Measurements from ENCODE around the gene KIAA1549. TPM values are rescaled to one million over a fixed set of nuclear protein-coding genes. Genes with fewer than 3 reads are reported as not detected.
A peak's percentile ranks its signal among the peaks of the same experiment; 100 is the strongest.

KIAA1549 gene
- total and polyA plus RNA-seq, 9 of the 15 experiments (the other 6 are each of a cell fraction or from before 2014, with no cell fraction given): 0.01 to 0.29 (median 0.07) TPM

DNA sequence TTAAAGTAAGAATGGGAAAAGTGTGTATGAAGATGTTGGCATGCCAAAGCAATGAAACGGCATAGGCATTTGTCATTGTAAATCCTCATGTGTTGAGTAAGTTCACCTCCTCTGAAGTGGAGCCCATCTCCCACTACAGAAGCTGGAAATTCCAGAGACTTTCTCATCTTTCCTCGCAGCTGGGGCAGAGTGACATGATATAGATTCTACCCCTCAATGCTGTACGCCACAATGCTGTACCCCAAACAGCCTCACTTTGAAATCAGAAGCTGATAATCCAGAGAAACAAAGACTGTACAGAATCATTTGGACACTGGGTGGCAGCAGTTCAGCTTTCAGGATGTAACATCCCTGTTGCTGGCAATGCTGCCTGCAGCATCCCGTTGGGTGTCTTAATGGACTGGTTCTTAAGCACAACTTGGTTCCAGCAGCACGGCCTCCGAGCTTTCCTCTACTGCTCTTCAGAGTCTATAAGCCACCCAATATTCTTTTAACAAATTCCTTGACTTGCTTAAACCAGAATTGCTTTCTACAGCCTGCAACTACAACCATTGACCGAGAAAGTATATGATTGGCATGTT is 35.8 kb upstream of the KIAA1549 start (continued):
- no peak for TF ChIP-seq SRSF3 (IDR thresholded peaks at IDR 0.05; ENCODE audit: insufficient read depth, low read length)
- 0 out of 2 replicates have a peak, but pooled peaks have one; percentile 58 for TF ChIP-seq ZNF197 (CRISPR knock-in tag; IDR thresholded peaks at IDR 0.05; ENCODE audit: low read depth)
- TF ChIP-seq, protein P1, sequence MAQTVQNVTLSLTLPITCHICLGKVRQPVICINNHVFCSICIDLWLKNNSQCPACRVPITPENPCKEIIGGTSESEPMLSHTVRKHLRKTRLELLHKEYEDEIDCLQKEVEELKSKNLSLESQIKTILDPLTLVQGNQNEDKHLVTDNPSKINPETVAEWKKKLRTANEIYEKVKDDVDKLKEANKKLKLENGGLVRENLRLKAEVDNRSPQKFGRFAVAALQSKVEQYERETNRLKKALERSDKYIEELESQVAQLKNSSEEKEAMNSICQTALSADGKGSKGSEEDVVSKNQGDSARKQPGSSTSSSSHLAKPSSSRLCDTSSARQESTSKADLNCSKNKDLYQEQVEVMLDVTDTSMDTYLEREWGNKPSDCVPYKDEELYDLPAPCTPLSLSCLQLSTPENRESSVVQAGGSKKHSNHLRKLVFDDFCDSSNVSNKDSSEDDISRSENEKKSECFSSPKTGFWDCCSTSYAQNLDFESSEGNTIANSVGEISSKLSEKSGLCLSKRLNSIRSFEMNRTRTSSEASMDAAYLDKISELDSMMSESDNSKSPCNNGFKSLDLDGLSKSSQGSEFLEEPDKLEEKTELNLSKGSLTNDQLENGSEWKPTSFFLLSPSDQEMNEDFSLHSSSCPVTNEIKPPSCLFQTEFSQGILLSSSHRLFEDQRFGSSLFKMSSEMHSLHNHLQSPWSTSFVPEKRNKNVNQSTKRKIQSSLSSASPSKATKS (CRISPR knock-in tag; IDR thresholded peaks at IDR 0.05): no peak
- TF ChIP-seq POLR3A (IDR thresholded peaks at IDR 0.05; ENCODE audit: borderline replicate concordance, extremely low read depth, insufficient read depth, insufficient read length): no peak
- TF ChIP-seq ZZZ3 (IDR thresholded peaks at IDR 0.05): no peak
- TF ChIP-seq, protein P2, sequence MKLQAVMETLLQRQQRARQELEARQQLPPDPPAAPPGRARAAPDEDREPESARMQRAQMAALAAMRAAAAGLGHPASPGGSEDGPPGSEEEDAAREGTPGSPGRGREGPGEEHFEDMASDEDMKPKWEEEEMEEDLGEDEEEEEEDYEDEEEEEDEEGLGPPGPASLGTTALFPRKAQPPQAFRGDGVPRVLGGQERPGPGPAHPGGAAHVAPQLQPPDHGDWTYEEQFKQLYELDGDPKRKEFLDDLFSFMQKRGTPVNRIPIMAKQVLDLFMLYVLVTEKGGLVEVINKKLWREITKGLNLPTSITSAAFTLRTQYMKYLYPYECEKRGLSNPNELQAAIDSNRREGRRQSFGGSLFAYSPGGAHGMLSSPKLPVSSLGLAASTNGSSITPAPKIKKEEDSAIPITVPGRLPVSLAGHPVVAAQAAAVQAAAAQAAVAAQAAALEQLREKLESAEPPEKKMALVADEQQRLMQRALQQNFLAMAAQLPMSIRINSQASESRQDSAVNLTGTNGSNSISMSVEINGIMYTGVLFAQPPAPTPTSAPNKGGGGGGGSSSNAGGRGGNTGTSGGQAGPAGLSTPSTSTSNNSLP (IDR thresholded peaks at IDR 0.05; ENCODE audit: borderline replicate concordance, low read depth, low read length): no peak
- TF ChIP-seq RB1 (IDR thresholded peaks at IDR 0.05; ENCODE audit: low read depth): peak; percentile 62; the same call in 1 of the 2 replicates
- TF ChIP-seq ZFP30 (CRISPR knock-in tag; IDR thresholded peaks at IDR 0.05; ENCODE audit: borderline replicate concordance): no peak
- TF ChIP-seq, protein P3, sequence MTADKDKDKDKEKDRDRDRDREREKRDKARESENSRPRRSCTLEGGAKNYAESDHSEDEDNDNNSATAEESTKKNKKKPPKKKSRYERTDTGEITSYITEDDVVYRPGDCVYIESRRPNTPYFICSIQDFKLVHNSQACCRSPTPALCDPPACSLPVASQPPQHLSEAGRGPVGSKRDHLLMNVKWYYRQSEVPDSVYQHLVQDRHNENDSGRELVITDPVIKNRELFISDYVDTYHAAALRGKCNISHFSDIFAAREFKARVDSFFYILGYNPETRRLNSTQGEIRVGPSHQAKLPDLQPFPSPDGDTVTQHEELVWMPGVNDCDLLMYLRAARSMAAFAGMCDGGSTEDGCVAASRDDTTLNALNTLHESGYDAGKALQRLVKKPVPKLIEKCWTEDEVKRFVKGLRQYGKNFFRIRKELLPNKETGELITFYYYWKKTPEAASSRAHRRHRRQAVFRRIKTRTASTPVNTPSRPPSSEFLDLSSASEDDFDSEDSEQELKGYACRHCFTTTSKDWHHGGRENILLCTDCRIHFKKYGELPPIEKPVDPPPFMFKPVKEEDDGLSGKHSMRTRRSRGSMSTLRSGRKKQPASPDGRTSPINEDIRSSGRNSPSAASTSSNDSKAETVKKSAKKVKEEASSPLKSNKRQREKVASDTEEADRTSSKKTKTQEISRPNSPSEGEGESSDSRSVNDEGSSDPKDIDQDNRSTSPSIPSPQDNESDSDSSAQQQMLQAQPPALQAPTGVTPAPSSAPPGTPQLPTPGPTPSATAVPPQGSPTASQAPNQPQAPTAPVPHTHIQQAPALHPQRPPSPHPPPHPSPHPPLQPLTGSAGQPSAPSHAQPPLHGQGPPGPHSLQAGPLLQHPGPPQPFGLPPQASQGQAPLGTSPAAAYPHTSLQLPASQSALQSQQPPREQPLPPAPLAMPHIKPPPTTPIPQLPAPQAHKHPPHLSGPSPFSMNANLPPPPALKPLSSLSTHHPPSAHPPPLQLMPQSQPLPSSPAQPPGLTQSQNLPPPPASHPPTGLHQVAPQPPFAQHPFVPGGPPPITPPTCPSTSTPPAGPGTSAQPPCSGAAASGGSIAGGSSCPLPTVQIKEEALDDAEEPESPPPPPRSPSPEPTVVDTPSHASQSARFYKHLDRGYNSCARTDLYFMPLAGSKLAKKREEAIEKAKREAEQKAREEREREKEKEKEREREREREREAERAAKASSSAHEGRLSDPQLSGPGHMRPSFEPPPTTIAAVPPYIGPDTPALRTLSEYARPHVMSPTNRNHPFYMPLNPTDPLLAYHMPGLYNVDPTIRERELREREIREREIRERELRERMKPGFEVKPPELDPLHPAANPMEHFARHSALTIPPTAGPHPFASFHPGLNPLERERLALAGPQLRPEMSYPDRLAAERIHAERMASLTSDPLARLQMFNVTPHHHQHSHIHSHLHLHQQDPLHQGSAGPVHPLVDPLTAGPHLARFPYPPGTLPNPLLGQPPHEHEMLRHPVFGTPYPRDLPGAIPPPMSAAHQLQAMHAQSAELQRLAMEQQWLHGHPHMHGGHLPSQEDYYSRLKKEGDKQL (CRISPR knock-in tag; IDR thresholded peaks at IDR 0.05; ENCODE audit: borderline replicate concordance): no peak
- 0 out of 2 replicates have a peak, but pooled peaks have one; percentile 64 for TF ChIP-seq SMAD3 (CRISPR knock-in tag; conservative IDR thresholded peaks at IDR 0.05)
- no peak for TF ChIP-seq RBM15 (IDR thresholded peaks at IDR 0.05; ENCODE audit: insufficient read depth, low read length)
- TF ChIP-seq SIN3B (IDR thresholded peaks at IDR 0.05; ENCODE audit: low read depth): no peak; the same call in 1 of the 2 replicates
- TF ChIP-seq SMAD4 (CRISPR knock-in tag; conservative IDR thresholded peaks at IDR 0.05): no peak
- no peak for TF ChIP-seq NEUROD1 (IDR thresholded peaks at IDR 0.05; ENCODE audit: borderline replicate concordance, low read depth, low read length, partially characterized antibody)
- no peak for TF ChIP-seq CAMTA2 (CRISPR knock-in tag; conservative IDR thresholded peaks at IDR 0.05)
- TF ChIP-seq ARNT (IDR thresholded peaks at IDR 0.05): peak in 1 of 2 experiments; percentile 47; a peak in 2 of 4 replicates
- TF ChIP-seq U2AF1 (optimal IDR thresholded peaks at IDR 0.05; ENCODE audit: low read depth, low read length): no peak
- TF ChIP-seq KAT8 (IDR thresholded peaks at IDR 0.05; ENCODE audit: low read depth): no peak
